Measurements from ENCODE around the gene CACNA1C.
"Not testable (repeated sequence)": the region's sequence is repeated elsewhere in the genome, so short reads cannot be mapped to it uniquely, and the experiment has no call there.

Gene CACNA1C

GRCh38 chr12:2735432-2735831, 682.6 kb downstream of the CACNA1C start:
- DNase-seq, result no peak

- DNase-seq, result no peak
Observed at GRCh38 chr12:2737656-2738241, 685.0 kb downstream of the CACNA1C start.

- DNase-seq, result no peak
Observed at GRCh38 chr12:2739069-2739468, 686.3 kb downstream of the CACNA1C start.

GRCh38 chr12:2739832-2740641, 687.2 kb downstream of the CACNA1C start:
- no peak for DNase-seq

- DNase-seq, result not testable (repeated sequence)
Observed at GRCh38 chr12:2742037-2742436, 689.2 kb downstream of the CACNA1C start.

GRCh38 chr12:2743478-2743877, 690.7 kb downstream of the CACNA1C start:
- DNase-seq, result no peak

GRCh38 chr12:2745655-2746054, 692.9 kb downstream of the CACNA1C start:
- no peak for DNase-seq

Data from stimulated activated CD4-positive, alpha-beta T cell treated with anti-CD3 and anti-CD28 coated beads, Interleukin-4, amount 100 ng/mL, for 4 hours (primary cell).